DMS79 treated with DMSO at 0.1 percent for 48 hours (cell line): ENCODE results near the gene CC2D1B.

Source experiments
- DNase-seq: peaks from one replicate; lab custom pipeline; 2025; lab: John Stamatoyannopoulos, UW

CC2D1B gene

GRCh38 chr1:52305417-52306226 is 60.4 kb downstream of the CC2D1B start:
- DNase-seq = no peak
